Suppressor macrophage treated with lipopolysaccharide for 1 hour (primary cell): ENCODE data around the gene AZU1.
"Not testable (repeated sequence)": the region's sequence is repeated elsewhere in the genome, so short reads cannot be mapped to it uniquely, and the experiment has no call there.

Experiments used
- DNase-seq, 3 donors: peaks; one replicate each; pipeline ENCODE4 v3.0.0-alpha.2; 2020 to 2022

Gene AZU1

GRCh38 chr19:831407-832369 lies 4.1 kb downstream of the AZU1 start:
- no peak for DNase-seq

- DNase-seq, result no peak
Observed at GRCh38 chr19:834216-834615, 6.6 kb downstream of the AZU1 start.

GRCh38 chr19:835210-835810 lies 7.7 kb downstream of the AZU1 start:
- no peak for DNase-seq

- peak; percentile 69 to 79 (median 77) for DNase-seq
Observed at GRCh38 chr19:840519-841206, 13.0 kb downstream of the AZU1 start, which contains the start of gene PRTN3. Gene PRTN3, plus strand, starts transcription at chr19:840999. Its CDS starts 10 bp downstream, at chr19:841009.

- DNase-seq, result not testable (repeated sequence)
Observed at GRCh38 chr19:842802-843179, 15.2 kb downstream of the AZU1 start.

GRCh38 chr19:843180-843835 lies 15.7 kb downstream of the AZU1 start:
- DNase-seq, result peak in 2 of 3 donors; percentile 37 to 75

- DNase-seq, result no peak
Observed at GRCh38 chr19:843836-844545, 16.4 kb downstream of the AZU1 start.

- DNase-seq, result no peak
Observed at GRCh38 chr19:844546-844971, 16.9 kb downstream of the AZU1 start.

- DNase-seq, result no peak
Observed at GRCh38 chr19:845707-846521, 18.3 kb downstream of the AZU1 start.

- peak in 2 of 3 donors; percentile 31 to 51 for DNase-seq
Observed at GRCh38 chr19:848386-848921, 20.8 kb downstream of the AZU1 start.

GRCh38 chr19:849195-849594 lies 21.6 kb downstream of the AZU1 start:
- not testable (repeated sequence) for DNase-seq

- DNase-seq, result peak; percentile 55 to 82 (median 70)
Observed at GRCh38 chr19:850221-850978, 22.8 kb downstream of the AZU1 start.

- no peak for DNase-seq
Observed at GRCh38 chr19:850979-851335, 23.3 kb downstream of the AZU1 start.

GRCh38 chr19:852136-853013 lies 24.7 kb downstream of the AZU1 start, which contains the start of gene ELANE:
Gene ELANE, plus strand, starts transcription at chr19:852303. Its CDS starts 26 bp downstream, at chr19:852329.
- no peak for DNase-seq

GRCh38 chr19:853014-853585 lies 25.5 kb downstream of the AZU1 start:
- DNase-seq, result no peak

GRCh38 chr19:853614-854220 lies 26.1 kb downstream of the AZU1 start:
- DNase-seq, result not testable (repeated sequence)

- DNase-seq, result no peak
Observed at GRCh38 chr19:854549-854948, 26.9 kb downstream of the AZU1 start.

GRCh38 chr19:855142-855541 lies 27.5 kb downstream of the AZU1 start:
- DNase-seq, result no peak
